VCaP (cell line): Measurements from ENCODE around the gene ACADVL.

Experiments
- H3K27ac ChIP-seq: fragments of 450-650 bp; 2 replicates; pipeline ENCODE4 v1.5.1; 2017
- CTCF ChIP-seq: fragments of 450-650 bp; conservative IDR thresholded peaks from 2 replicates; pipeline ENCODE4 v1.5.1; 2017; ENCODE audit warnings: mild to moderate bottlenecking, moderate library complexity

The ACADVL gene

GRCh38 chr17:7226721-7227710 is 7.3 kb downstream of the ACADVL start:
- H3K27ac ChIP-seq = no peak overlapping the region
- TF ChIP-seq CTCF = no peak

GRCh38 chr17:7228920-7229319 is 9.2 kb downstream of the ACADVL start:
- TF ChIP-seq CTCF = no peak
- no peak overlapping the region for H3K27ac ChIP-seq

GRCh38 chr17:7229504-7229903 is 9.8 kb downstream of the ACADVL start:
- no peak for TF ChIP-seq CTCF
- no peak overlapping the region for H3K27ac ChIP-seq

GRCh38 chr17:7232114-7232513 is 12.4 kb downstream of the ACADVL start:
- no peak overlapping the region for H3K27ac ChIP-seq
- no peak for TF ChIP-seq CTCF

GRCh38 chr17:7233701-7234082 is 14.0 kb downstream of the ACADVL start:
- TF ChIP-seq CTCF = no peak
- peak overlapping the region; percentile 81 for H3K27ac ChIP-seq

- peak within 1 kb of the TSS; percentile 81 for H3K27ac ChIP-seq
- no peak for TF ChIP-seq CTCF
Measured at GRCh38 chr17:7234083-7234951, 14.6 kb downstream of the ACADVL start, which contains the start of gene DVL2. TSS of gene DVL2 (minus strand) at chr17:7234517. CDS start at chr17:7234262, 255 bp downstream.
